Common myeloid progenitor, CD34-positive (primary cell): ENCODE data around the gene INO80E.
"Not testable (repeated sequence)": the region's sequence is repeated elsewhere in the genome, so short reads cannot be mapped to it uniquely, and the experiment has no call there.

Experiments used
- CTCF ChIA-PET: fragments of 350-600 bp; sonication (Branson Sonifier 250); formaldehyde crosslinking; loops from one replicate; lab custom pipeline; 2021; ENCODE audit warnings: antibody characterized with exemption; lab: Charles Lee
- POLR2A ChIA-PET: fragments of 350-600 bp; sonication (Branson Sonifier 250); formaldehyde crosslinking; loops from one replicate; lab custom pipeline; 2021; ENCODE audit warnings: antibody characterized with exemption; lab: Charles Lee
- DNase-seq, 3 donors: peaks; one replicate each; pipeline versions ENCODE4 v3.0.0 to v3.0.0-alpha.2; 2013
- H3K27ac ChIP-seq, 2 experiments: 1 replicate in 1 of 2; 2 replicates in 1 of 2; pipeline ENCODE4 v1.7.0; 2013; ENCODE audit warnings: inconsistent platforms in 2 of 2, low read length in 2 of 2, mild to moderate bottlenecking in 2 of 2, low read depth in 1 of 2, moderate library complexity in 1 of 2; ENCODE audit not compliant: severe bottlenecking in 2 of 2, insufficient read depth in 1 of 2, poor library complexity in 1 of 2
- H3K27me3 ChIP-seq, 5 experiments: replicated peaks in 2 of 5; 1 replicate in 3 of 5; 2 replicates in 2 of 5; pipeline versions ENCODE4 v1.6.1 to v1.7.0; 2013; ENCODE audit warnings: low read length in 4 of 5, mild to moderate bottlenecking in 2 of 5, moderate library complexity in 2 of 5, inconsistent platforms in 1 of 5; ENCODE audit not compliant: insufficient read depth in 5 of 5, control insufficient read depth in 4 of 5
- H3K36me3 ChIP-seq, 4 experiments: 1 replicate in 2 of 4; 2 replicates in 2 of 4; pipeline versions ENCODE4 v1.6.1 to v1.7.0; 2013; ENCODE audit warnings: low read length in 3 of 4, control low read depth in 1 of 4, mild to moderate bottlenecking in 1 of 4; ENCODE audit not compliant: control insufficient read depth in 4 of 4, insufficient read depth in 4 of 4
- H3K4me1 ChIP-seq, 4 experiments: 1 replicate in 3 of 4; 2 replicates in 1 of 4; pipeline versions ENCODE4 v1.6.1 to v1.7.1; 2013; ENCODE audit warnings: low read length in 3 of 4, mild to moderate bottlenecking in 3 of 4, control low read depth in 1 of 4, inconsistent platforms in 1 of 4, moderate library complexity in 1 of 4; ENCODE audit not compliant: control insufficient read depth in 4 of 4, insufficient read depth in 4 of 4; ENCODE audit errors: control extremely low read depth in 1 of 4
- H3K4me3 ChIP-seq, 7 experiments: 1 replicate in 4 of 7; 2 replicates in 3 of 7; pipeline versions ENCODE4 v1.5.1 to v1.7.0; 2013; ENCODE audit warnings: mild to moderate bottlenecking in 7 of 7, low read length in 6 of 7, moderate library complexity in 6 of 7, inconsistent platforms in 2 of 7, low read depth in 2 of 7, control low read depth in 1 of 7; ENCODE audit not compliant: insufficient read depth in 4 of 7, control insufficient read depth in 1 of 7; ENCODE audit errors: extremely low read depth in 1 of 7
- H3K9me3 ChIP-seq, 5 experiments: 1 replicate in 4 of 5; 2 replicates in 1 of 5; pipeline versions ENCODE4 v1.6.1 to v1.7.1; 2013; ENCODE audit warnings: low read length in 4 of 5, mild to moderate bottlenecking in 2 of 5, inconsistent platforms in 1 of 5, low read depth in 1 of 5, moderate library complexity in 1 of 5; ENCODE audit not compliant: control insufficient read depth in 4 of 5, insufficient read depth in 2 of 5; ENCODE audit errors: control extremely low read depth in 1 of 5
- WGBS: methylation state at CpG from one replicate; pipeline ENCODE4 v1.1.5; 2013; ENCODE audit not compliant: insufficient coverage; 5-methylcytosine and 5-hydroxymethylcytosine counted together

The INO80E gene

DNA sequence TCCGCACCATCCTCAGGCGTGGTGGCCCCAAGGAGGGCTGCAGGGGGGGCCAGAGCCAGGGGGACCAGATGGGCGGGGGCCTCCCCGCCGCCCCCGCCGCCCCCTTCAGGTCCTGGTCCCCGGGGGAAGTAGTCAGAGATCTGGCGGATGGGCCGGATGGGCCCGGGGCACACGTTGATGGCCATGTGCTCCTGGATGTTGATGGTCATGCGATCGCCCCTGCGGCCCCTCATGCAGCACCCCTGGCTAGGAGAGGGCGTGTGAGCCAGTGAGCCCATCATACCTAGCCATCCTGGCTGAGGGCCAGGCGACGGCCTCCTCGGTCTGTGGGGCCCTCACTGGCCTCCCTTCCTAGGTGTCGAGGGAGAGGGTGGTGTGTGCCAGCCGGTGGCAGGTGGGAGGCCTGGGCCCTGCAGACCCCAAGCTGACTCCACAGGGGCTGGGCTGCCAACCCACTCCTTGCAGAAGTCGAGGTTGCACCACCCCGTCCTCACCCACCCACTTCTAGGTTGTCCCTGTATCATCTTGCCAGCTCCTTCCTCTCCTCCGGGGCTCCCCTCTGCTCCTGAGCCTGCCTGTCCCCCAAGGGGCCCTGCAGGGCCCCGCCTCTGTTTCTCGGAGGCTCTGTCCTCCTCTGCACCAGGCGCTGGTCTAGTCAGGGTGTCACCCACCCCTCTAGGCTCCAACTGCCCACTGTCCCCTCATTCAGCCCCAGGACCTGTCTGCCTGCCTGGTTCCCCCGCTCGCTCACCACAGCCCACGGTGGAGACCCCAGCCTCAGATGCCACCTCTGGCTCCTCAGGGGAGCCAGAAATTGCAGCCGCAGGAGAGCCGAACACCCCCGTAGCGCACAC, 14.2 kb downstream of the INO80E start:
- ChIA-PET CTCF (interaction anchor here (0.8 to 1.0 kb wide), 2 partner anchors 13 to 21 kb away, joined by 3 read pairs; partner anchors contain the start of genes C16orf92 and TLCD3B), POLR2A (no interaction called here)
- WGBS, result 38% methylated on average over 29 of the region's 34 CpGs
- Histone ChIP-seq H3K4me3 (peak overlapping the region in 4 of 7 experiments; percentile 31 to 71 (median 56)), H3K27me3 (peaks cover 0 to 39% (median 11%) of the 10 kb centered on the region in 5 experiments), H3K9me3 (no peaks in the 10 kb centered on the region), H3K36me3 (peaks cover 0 to 8% (median 0%) of the 10 kb centered on the region in 4 experiments), H3K4me1 (peaks cover 0 to 23% (median 19%) of the 10 kb centered on the region in 4 experiments), H3K27ac (no peak overlapping the region)
- DNase-seq, result peak in 1 of 3 donors; percentile 17

DNA sequence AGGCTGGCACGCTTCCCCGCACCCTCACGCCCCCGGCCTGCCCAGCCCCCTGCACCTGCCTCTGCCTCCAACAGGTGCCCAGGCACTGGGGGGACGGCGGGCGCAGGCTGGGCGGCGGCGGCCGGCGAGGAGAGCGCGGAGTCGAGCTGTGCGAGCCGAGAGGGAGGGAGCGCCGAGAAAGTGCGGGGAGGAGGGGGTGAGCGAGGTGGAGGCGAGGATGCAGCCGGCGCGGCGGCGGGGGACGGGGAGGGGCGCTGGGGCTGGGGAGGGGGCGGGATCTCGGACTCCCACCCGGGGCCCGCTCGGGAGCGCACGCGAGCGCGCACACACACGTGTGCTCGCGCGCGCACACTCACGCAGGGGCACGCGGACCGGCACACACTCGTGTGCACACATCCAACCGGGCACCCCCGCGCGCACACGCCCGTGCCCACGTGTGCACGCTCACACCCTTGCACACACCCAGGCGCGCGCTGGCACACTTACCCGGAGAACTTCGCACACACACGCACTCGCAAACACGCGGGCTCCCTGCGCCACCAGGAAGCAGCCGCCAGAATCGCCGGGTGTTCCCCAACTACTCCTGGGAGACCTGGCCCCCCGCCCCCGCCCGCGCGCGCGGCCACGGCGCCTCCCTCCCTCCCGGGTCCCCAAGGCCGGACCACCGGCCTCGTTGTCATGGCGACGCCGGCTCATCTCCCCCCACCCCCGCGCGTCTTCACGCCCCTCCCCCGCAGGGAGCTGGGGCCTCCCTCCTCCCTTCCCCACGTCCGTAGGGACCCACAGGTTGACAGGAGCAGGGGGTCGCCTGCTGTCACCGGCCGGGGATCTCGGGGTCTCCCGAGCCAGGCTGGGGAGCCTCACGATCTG, 15.0 kb downstream of the INO80E start, which contains the start of gene DOC2A:
DOC2A (minus strand) TSS at position 184 of the 870 bp plus-strand sequence. CDS start 805 bp downstream, outside the sequence.
- Histone ChIP-seq H3K4me3 (peak within 1 kb of the TSS in 6 of 7 experiments; percentile 35 to 72 (median 64)), H3K27ac (no peak within 1 kb of the TSS), H3K27me3 (peaks cover 0 to 39% (median 11%) of the 10 kb centered on the region in 5 experiments), H3K4me1 (peaks cover 0 to 19% (median 17%) of the 10 kb centered on the region in 4 experiments), H3K9me3 (no peaks in the 10 kb centered on the region), H3K36me3 (peaks cover 0 to 5% (median 0%) of the 10 kb centered on the region in 4 experiments)
- ChIA-PET POLR2A (interaction anchor here (0.5 kb wide), 1 partner anchor 23 kb away, joined by 4 read pairs; no protein-coding TSS in a partner anchor), CTCF (no interaction called here)
- DNase-seq, result peak in 2 of 3 donors; percentile 61 to 67
- 0% methylated on average over 60 of the region's 99 CpGs for WGBS

DNA sequence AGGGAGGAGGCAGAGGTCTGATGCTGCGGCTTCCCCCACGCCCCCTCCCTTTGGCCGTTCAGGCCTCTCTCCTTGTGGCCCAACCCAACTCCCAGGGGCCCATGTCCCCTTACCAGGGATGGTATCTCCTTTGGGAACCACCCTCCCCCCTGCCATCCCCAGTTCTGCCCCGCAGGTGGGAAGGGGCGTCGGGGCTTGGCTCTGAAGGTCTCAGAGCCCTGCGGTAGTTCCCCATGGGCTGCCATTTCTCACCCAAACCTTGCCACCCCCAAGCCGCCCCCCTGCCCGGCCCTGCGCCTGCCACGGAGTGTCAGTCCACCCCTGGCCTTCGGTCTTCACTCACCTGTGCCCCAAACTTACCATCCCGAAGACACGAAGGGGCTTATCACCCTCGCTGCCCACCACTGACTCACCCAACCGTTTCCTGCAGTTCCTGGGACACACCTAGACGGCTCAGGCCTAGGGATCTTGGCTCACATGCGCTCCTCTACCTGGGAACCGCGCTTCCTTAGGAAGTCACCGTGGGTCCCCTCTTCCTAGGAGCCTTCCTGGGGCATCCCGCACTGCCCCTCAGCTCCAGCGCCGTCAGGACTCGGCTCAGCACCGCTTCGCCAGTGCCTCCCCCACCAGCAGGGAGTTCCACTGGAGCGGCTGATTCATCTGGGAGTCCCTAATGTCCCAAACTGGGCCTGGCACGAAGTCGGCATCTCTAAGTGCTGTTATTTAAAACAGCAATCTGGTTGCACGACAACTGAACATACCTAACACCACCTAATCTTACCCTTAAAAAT, 15.9 kb downstream of the INO80E start:
- Histone ChIP-seq H3K36me3 (no peaks in the 10 kb centered on the region), H3K9me3 (no peaks in the 10 kb centered on the region), H3K4me3 (peak overlapping the region in 2 of 7 experiments; percentile 64 to 71), H3K27ac (no peak overlapping the region), H3K27me3 (peaks cover 0 to 39% (median 15%) of the 10 kb centered on the region in 5 experiments), H3K4me1 (peaks cover 0 to 19% (median 17%) of the 10 kb centered on the region in 4 experiments)
- no peak for DNase-seq
- CTCF ChIA-PET, result interaction anchor here (0.7 kb wide), 1 partner anchor 12 kb away, joined by 3 read pairs; no protein-coding TSS in a partner anchor
- POLR2A ChIA-PET, result no interaction called here
- 25% methylated on average over 22 of the region's 31 CpGs for WGBS

DNA sequence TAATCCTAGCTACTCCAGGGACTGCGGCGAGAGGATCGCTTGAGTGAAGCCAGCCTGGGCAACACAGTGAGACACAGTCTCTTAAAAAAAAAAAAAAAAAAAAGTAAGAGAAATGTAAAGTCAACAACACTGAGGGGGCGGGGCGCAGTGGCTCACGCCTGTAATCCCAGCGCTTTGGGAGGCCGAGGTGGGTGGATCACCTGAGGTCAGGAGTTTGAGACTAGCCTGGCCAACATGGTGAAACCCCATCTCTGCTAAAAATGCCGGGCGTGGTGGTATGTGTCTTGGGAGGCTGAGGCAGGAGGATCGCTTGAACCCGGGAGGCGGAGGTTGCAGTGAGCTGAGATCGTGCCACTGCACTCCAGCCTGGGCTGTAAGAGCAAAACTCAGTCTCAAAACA, 16.6 kb downstream of the INO80E start:
- POLR2A ChIA-PET, result not testable (repeated sequence)

DNA sequence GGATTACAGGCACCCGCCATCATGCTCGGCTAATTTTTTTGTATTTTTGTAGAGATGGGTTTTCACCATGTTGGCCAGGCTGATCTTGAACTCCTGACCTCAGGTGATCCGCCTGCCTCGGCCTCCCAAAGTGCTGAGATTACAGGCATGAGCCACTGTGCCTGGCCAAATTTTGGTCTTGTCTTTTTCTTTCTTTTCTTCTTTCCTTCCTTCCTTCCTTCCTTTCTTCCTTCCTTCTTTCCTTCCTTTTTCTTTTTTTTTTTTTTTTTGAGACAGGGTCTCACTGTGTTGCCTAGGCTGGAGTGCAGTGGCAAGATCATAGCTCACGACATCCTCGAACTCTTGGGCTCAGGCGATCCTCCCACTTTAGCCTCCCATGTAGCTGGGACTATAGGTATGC, 19.4 kb downstream of the INO80E start:
- H3K4me3 ChIP-seq, DNase-seq, H3K27ac ChIP-seq, H3K36me3 ChIP-seq, H3K9me3 ChIP-seq: not testable (repeated sequence)
- Histone ChIP-seq H3K4me1 (peaks cover 0 to 14% (median 12%) of the 10 kb centered on the region in 4 experiments), H3K27me3 (peaks cover 0 to 22% (median 9%) of the 10 kb centered on the region in 5 experiments)
- WGBS, result 94% methylated on average over 5 of the region's 7 CpGs
- CTCF ChIA-PET, result interaction anchor here (0.6 kb wide), 1 partner anchor 78 kb away, joined by 3 read pairs; no protein-coding TSS in a partner anchor
- POLR2A ChIA-PET, result interaction anchor here (0.6 kb wide), 1 partner anchor 1114 kb away, joined by 10 read pairs; no protein-coding TSS in a partner anchor

More for the DNA sequence above, 16.6 kb downstream of the INO80E start:
- H3K27ac ChIP-seq, H3K36me3 ChIP-seq, H3K4me3 ChIP-seq, CTCF ChIA-PET, H3K9me3 ChIP-seq, DNase-seq: not testable (repeated sequence)
- 91% methylated on average over 9 of the region's 14 CpGs for WGBS
- peaks cover 0 to 19% (median 17%) of the 10 kb centered on the region in 4 experiments for H3K4me1 ChIP-seq
- H3K27me3 ChIP-seq, result peaks cover 0 to 39% (median 15%) of the 10 kb centered on the region in 5 experiments
